NCI-H524 treated with DMSO at 0.1 percent for 48 hours (cell line): ENCODE data around the gene ZNF91.
"Not testable (repeated sequence)": the region's sequence is repeated elsewhere in the genome, so short reads cannot be mapped to it uniquely, and the experiment has no call there.

Experiments
- DNase-seq: peaks from one replicate; lab custom pipeline; 2025; lab: John Stamatoyannopoulos, UW

Gene ZNF91

DNA sequence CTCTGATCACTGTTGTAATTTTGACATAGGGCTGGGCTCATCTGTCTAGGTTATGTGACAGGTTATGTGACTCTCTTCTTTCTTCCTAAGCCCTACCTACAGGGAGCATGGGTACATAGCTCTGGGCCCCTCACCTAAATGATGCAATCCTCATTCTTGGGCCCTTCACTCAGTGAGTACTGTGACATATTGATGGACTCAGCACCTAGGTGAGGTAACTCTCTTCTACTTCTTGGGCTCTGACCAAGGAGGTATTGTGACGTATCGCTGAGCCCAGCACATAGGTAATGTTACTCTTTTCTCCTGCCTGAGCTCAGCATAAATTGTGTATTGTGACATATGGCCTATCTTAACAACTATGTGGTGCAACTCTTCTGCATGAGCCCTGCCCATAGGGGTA is 76.3 kb downstream of the ZNF91 start:
- not testable (repeated sequence) for DNase-seq

DNA sequence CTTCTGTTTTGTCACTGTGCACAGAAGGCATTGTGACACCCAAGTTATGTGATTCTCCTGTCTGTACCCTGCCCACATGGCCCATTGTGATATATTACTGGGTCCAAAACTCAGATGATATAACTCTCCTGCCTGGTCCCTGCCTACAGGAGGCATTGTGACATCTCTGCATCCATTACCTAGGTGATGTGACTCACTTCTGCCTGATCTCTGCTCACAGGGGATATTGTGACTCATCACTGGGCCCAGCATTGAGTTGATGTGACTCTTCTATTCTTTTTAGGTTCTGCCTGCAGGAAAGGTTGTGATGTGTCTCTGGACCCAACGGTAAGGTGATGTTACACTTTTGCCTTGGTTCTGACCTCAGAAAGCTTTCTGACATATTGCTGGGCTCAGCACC is 77.1 kb downstream of the ZNF91 start:
- DNase-seq: no peak

DNA sequence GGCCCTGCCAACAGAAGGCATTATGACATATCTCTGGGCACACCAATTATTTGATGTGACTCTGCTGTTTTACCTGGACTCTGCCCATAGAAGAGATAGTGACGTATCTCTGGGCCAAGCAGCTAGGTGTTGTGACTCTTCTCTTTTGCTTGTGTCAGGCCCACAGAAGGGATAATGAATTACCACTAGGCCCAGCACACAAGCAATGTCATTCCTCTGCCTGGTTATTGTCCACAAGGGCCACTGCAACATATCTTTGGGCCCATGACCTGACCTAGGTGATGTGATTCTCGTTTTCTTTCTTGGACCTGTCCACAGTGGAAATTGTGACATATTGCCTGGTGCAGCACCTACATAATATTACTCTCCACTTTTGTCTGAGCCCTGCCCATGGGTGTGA is 80.0 kb downstream of the ZNF91 start:
- no peak for DNase-seq

DNA sequence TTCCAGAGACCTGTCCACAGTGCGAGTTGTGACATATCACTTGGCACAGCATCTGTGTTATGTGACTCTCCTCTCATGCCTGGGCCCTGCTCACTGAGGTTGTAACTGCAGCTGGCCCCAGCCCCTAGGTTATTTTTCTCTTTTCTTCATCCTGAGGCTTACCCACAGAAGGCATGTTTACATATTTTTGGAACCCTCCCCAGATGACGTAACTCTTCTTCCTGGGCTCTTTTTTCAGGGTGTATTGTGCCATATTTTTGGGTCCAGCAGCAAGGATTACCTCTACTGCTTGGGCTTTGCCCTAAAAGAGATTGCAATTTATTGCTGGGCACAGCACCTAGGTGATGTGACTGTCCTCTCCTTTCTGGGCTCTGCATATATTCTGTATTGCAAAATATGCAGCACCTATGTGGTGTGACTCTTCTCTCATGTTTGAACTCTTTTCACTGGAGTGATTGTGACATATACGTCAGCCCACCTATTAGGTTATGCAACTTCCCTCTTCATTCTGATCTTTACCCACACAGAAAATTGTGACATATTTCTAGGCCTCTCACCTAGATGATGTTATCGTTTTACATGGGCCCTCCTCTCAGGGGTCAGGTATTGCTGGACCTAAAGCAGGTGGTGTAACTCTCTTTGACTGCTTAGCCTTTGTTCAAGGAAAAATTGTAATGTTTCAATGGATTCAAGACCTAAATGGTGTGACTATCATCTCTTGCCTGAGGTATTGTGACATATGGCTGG is 80.6 kb downstream of the ZNF91 start:
- DNase-seq: no peak

DNA sequence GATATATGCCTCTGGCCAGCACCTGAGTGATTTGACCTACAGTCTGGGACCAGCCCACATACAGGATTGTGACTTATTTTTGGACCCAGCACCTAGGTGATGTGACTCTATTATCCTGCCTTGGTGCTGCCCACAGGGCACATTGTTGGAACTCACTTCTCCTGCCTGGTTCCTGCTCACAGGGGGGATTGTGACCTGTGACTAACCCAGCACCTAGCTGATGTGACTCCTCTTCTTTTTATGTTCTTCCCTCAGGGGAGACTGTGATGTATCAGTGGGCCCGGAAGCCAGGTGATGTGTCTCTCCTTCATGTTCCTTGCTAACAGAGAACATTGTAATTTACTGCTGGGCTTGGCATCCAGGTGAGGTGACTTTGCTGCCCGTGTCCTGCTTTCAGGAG is 82.1 kb downstream of the ZNF91 start:
- DNase-seq: no peak

DNA sequence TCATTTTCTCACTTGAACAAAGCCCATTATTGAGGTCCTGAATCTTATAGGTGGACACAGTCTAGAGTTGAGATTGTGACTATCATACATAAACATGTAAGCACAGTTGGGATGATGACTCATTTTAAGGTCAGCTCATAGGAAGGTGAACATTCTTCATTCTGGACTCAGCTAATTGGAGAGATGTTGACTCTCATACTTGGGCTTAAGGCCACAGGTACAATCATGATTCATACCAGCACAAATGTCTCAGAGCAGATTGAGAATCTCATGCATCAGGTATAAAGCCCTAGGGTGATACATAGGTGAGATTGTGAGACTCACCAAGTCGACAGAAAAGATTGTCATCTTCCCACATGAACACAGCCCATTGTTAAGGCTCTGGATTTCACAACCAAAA is 82.8 kb downstream of the ZNF91 start:
- DNase-seq: no peak

DNA sequence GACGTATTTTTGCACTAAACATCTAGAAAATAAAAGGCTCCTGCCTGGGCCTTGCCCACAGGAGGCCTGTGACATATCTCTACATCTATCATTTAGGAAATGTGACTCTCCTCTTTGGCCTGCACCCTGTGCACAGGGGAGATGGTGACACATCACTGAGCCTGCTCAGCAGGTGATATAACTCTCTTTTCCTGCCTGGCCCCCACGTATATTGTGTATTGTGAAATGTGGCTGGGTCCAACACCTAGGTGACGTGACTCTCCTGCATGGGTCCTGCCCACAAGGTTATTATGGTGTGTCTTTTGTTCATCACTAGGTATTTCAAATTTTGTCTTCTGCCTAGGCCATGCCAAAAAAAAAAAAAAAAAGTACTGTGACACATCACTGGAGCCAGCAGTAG is 83.7 kb downstream of the ZNF91 start:
- DNase-seq: no peak

DNA sequence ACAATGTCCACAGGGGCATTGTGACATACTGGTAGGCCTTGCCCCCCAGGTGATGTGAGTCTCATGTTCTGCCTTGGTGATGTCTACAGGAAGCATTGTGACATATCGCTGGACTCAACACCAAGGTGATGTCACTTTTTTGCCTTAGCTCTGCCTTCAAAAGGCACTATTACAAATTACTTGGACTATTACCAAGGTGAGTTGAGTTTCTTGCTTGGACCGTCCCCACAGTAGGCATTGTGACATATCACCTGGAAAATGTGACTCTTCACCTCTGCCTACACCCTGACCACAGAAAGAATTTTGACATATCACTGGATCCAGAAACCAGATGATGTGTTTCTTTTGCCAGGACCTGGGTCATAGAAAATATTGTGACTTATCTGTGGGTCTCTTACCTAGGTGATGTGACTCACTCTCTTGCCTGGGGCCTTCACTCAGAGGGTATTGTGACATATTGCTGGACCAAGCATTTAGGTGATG is 84.5 kb downstream of the ZNF91 start:
- DNase-seq: no peak

DNA sequence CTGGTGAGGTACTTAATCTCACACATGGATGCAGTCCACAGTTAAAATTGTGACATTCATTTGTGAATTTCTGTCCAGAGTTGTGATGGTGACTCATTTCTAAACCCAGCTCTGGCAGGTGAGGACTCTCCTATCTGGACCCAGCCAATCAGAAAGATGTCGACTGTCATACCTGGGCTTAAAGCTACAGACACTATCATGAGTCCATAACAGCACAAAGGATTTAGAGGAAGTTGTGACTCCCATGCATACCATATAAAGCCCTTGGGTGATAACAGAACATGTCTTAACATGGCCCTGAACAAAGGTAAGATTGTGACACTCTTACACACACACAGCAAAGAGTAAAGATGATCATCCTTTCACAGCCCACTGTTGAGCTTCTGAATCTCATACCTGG is 85.3 kb downstream of the ZNF91 start:
- no peak for DNase-seq

DNA sequence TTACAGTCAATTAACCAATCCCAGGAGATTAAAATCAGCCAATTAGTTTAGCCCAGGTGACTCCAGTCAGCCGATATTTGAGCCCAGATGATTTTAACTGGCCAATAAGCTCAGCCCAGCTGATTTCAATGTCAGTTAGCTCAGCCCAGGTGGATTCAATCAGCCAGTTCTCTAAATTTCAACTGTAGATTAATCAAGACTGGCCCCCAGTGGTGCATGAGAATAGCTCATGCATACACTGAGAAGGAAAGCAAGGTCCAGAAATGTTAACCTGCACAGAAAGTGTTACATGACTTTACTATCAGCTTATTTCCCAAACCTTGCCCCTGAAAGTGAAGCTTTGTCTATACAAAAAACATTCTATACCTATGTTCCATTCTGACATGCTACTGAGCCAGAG is 89.7 kb downstream of the ZNF91 start:
- DNase-seq: no peak

DNA sequence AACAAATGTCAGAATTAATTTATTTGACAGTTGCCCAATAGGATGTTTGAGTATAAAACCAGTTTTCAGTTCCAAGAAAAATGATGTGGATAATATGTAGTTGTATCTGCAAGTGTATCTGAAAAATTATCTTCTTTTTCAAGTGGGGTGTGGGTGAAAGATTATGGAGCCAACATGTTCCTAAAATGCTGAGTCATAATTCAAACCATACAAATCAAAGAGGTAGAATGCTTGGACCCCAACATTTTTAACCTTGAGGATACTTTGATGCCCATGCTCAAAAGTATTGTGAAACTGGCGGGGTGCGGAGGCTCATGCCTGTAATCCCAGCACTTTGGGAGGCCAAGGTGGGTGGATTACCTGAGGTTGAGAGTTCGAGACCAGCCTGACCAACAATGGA is 91.0 kb downstream of the ZNF91 start:
- no peak for DNase-seq

DNA sequence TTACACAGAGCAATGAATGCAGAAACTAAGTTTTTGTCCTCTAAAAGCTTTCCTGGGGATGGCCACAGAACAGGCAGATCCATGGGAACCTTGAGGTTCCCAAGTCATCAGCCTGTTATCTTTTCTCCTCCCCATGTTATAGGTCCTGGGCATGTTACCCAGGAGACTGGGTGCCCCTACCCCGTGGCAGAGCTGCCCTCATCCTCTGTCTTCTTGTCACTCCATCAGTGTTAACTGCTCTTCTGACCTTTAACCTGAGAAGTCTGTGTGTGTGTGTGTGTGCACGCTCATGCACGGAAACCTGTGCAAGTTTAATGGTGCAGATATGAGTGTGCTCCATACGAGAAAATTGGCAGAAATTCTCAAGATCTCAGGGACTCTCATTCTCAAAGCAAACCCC is 101.1 kb downstream of the ZNF91 start:
- DNase-seq: no peak

DNA sequence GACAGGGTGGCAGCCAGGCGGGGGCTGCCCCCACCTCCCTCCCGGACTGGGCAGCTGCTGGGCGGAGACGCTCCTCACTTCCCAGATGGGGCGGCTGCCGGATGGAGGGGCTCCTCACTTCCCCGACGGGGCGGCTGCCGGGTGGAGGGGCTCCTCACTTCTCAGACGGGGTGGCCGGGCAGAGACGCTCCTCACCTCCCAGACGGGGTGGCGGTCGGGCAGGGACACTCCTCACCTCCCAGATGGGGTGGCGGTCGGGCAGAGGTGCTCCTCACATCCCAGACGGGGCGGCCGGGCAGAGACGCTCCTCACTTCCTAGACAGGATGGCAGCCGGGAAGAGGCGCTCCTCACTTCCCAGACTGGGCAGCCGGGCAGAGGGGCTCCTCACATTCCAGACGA is 105.3 kb downstream of the ZNF91 start:
- DNase-seq: not testable (repeated sequence)
